ENCODE data around the gene RIN3. TPM values are rescaled to one million over a fixed set of nuclear protein-coding genes. Genes with fewer than 3 reads are reported as not detected.

RIN3 gene
- total RNA-seq, 6 experiments from 2014 or later = 10.7 to 20.4 (median 18.9) TPM

GRCh38 chr14:92472860-92473259, 40.7 kb upstream of the RIN3 start:
- intact Hi-C loops (cut with DNase I) = no loop called here
- Histone ChIP-seq H3K4me1 (peaks cover 0 to 15% (median 3%) of the 10 kb centered on the region in 4 donors), H3K27me3 (no peaks in the 10 kb centered on the region), H3K27ac (no peak overlapping the region), H3K4me3 (no peak overlapping the region), H3K9me3 (no peaks in the 10 kb centered on the region), H3K36me3 (no peaks in the 10 kb centered on the region)
- ATAC-seq (peak in 2 of 4 donors; percentile 7 to 51), DNase-seq (no peak)
- 60% methylated on average over 1 of the region's 1 CpG for WGBS (ENCODE audit: insufficient coverage, low coverage, low lambda C conversion rate, missing lambda C conversion rate)
- TF ChIP-seq CTCF (IDR thresholded peaks at IDR 0.05) = no peak

- no peak for DNase-seq
- peak; percentile 54 to 89 (median 80) for ATAC-seq
- Histone ChIP-seq H3K36me3 (no peaks in the 10 kb centered on the region), H3K27me3 (no peaks in the 10 kb centered on the region), H3K4me1 (peaks cover 0 to 15% (median 3%) of the 10 kb centered on the region in 4 donors), H3K9me3 (no peaks in the 10 kb centered on the region), H3K27ac (no peak overlapping the region), H3K4me3 (no peak overlapping the region)
- intact Hi-C loops (cut with DNase I) = no loop called here
- no peak for TF ChIP-seq POLR2A (IDR thresholded peaks at IDR 0.05)
- TF ChIP-seq CTCF (IDR thresholded peaks at IDR 0.05) = no peak
- 25% methylated on average over 9 of the region's 9 CpGs for WGBS (ENCODE audit: insufficient coverage, low coverage, low lambda C conversion rate, missing lambda C conversion rate)
Observed at GRCh38 chr14:92473261-92473968, 40.2 kb upstream of the RIN3 start.

- no peak for DNase-seq
- no peak overlapping the region for H3K4me3 ChIP-seq
- no peak overlapping the region for H3K27ac ChIP-seq
Observed at GRCh38 chr14:92473969-92474535, 39.5 kb upstream of the RIN3 start.

GRCh38 chr14:92475037-92475436, 38.5 kb upstream of the RIN3 start:
- intact Hi-C loops (cut with DNase I) = no loop called here
- peak in 3 of 4 donors; percentile 34 to 57 (median 55) for ATAC-seq
- 29% methylated on average over 1 of the region's 1 CpG for WGBS (ENCODE audit: insufficient coverage, low coverage, low lambda C conversion rate, missing lambda C conversion rate)
- Histone ChIP-seq H3K27me3 (no peaks in the 10 kb centered on the region), H3K4me3 (no peak overlapping the region), H3K4me1 (peaks cover 0 to 15% (median 3%) of the 10 kb centered on the region in 4 donors), H3K27ac (peak overlapping the region in 1 of 3 donors; percentile 26), H3K36me3 (no peaks in the 10 kb centered on the region), H3K9me3 (no peaks in the 10 kb centered on the region)
- no peak for DNase-seq
- no peak for TF ChIP-seq CTCF (IDR thresholded peaks at IDR 0.05)
- no peak for TF ChIP-seq POLR2A (IDR thresholded peaks at IDR 0.05)

More at GRCh38 chr14:92473969-92474535, 39.5 kb upstream of the RIN3 start:
- no peaks in the 10 kb centered on the region for H3K36me3 ChIP-seq
- H3K4me1 ChIP-seq = peaks cover 0 to 15% (median 3%) of the 10 kb centered on the region in 4 donors
- H3K27me3 ChIP-seq = no peaks in the 10 kb centered on the region
- ATAC-seq = no peak
- TF ChIP-seq CTCF (IDR thresholded peaks at IDR 0.05) = no peak
- no peak for TF ChIP-seq POLR2A (IDR thresholded peaks at IDR 0.05)
- no peaks in the 10 kb centered on the region for H3K9me3 ChIP-seq
- intact Hi-C loops (cut with DNase I) = no loop called here
- 83% methylated on average over 3 of the region's 3 CpGs for WGBS (ENCODE audit: insufficient coverage, low coverage, low lambda C conversion rate, missing lambda C conversion rate)
